Cerebellar cortex (tissue), 1 donor: Measurements from ENCODE around the gene FREM2.

Experiments used
- DNase-seq: peaks from one replicate; pipeline ENCODE4 v3.0.0-alpha.2; 2015; ENCODE audit warnings: low spot score

Gene FREM2

GRCh38 chr13:38826182-38826813 is 139.4 kb downstream of the FREM2 start:
- no peak for DNase-seq

- no peak for DNase-seq
Measured at GRCh38 chr13:38830442-38831045, 143.7 kb downstream of the FREM2 start.

- no peak for DNase-seq
Measured at GRCh38 chr13:38844581-38844980, 157.7 kb downstream of the FREM2 start.

GRCh38 chr13:38848360-38848759 is 161.5 kb downstream of the FREM2 start:
- DNase-seq: no peak

- no peak for DNase-seq
Measured at GRCh38 chr13:38849315-38849714, 162.4 kb downstream of the FREM2 start.

- no peak for DNase-seq
Measured at GRCh38 chr13:38850868-38851626, 164.2 kb downstream of the FREM2 start.

- DNase-seq: no peak
Measured at GRCh38 chr13:38854226-38854625, 167.3 kb downstream of the FREM2 start.

GRCh38 chr13:38856065-38856464 is 169.2 kb downstream of the FREM2 start:
- DNase-seq: no peak

GRCh38 chr13:38862443-38862842 is 175.6 kb downstream of the FREM2 start:
- no peak for DNase-seq

- no peak for DNase-seq
Measured at GRCh38 chr13:38863536-38863935, 176.7 kb downstream of the FREM2 start.

- DNase-seq: peak; percentile 30
Measured at GRCh38 chr13:38866649-38867048, 179.8 kb downstream of the FREM2 start.

GRCh38 chr13:38868399-38868798 is 181.5 kb downstream of the FREM2 start:
- no peak for DNase-seq

- DNase-seq: no peak
Measured at GRCh38 chr13:38868870-38869269, 182.0 kb downstream of the FREM2 start.

GRCh38 chr13:38871275-38871674 is 184.4 kb downstream of the FREM2 start:
- no peak for DNase-seq

- peak; percentile 48 for DNase-seq
Measured at GRCh38 chr13:38872693-38873092, 185.8 kb downstream of the FREM2 start.

GRCh38 chr13:38875186-38875875 is 188.5 kb downstream of the FREM2 start:
- no peak for DNase-seq

- no peak for DNase-seq
Measured at GRCh38 chr13:38879278-38879677, 192.4 kb downstream of the FREM2 start.

GRCh38 chr13:38879786-38880185 is 192.9 kb downstream of the FREM2 start:
- DNase-seq: no peak

GRCh38 chr13:38880397-38880796 is 193.5 kb downstream of the FREM2 start:
- no peak for DNase-seq

GRCh38 chr13:38883783-38884182 is 196.9 kb downstream of the FREM2 start:
- no peak for DNase-seq

GRCh38 chr13:38888309-38888708 is 201.4 kb downstream of the FREM2 start:
- no peak for DNase-seq

- DNase-seq: no peak
Measured at GRCh38 chr13:38895075-38895474, 208.2 kb downstream of the FREM2 start.

GRCh38 chr13:38897521-38897920 is 210.6 kb downstream of the FREM2 start:
- no peak for DNase-seq
